ENCODE measurements around the gene FFAR3.

FFAR3 gene

DNA sequence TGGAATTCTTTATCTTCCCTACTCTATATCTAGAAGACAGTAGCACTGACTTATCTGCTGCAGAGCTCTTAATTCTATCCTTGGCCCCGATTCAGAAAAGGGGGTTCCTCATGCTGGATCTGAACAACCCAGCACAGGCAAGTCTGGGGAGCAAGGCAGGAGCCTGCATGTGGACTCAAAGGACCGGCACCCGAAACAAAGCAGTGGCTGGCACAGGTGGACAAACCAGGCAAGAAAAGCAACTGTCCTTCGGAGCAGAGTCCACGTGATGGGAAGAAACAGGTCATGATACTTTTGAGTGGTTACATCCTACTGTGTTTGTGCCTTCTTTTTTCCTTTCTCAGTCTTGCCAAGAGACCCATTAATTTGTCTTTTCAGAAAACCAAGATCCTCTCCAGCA is 50.9 kb downstream of the FFAR3 start:
- Histone ChIP-seq H3K4me3 (ENCODE audit: low read length in 2 of 2) (no peak overlapping the region), H2BK120ac (ENCODE audit: low read depth, low read length) (no peak overlapping the region), H2AK5ac (ENCODE audit: low read depth, low read length) (no peak overlapping the region), H3K36me3 (replicated peaks in 1 of 2; ENCODE audit: control insufficient read depth in 2 of 2, insufficient read depth in 2 of 2, low read length in 2 of 2) (no peaks in the 10 kb centered on the region), H4K91ac (ENCODE audit: low read depth, low read length, poor library complexity) (no peak overlapping the region), H2AFZ (ENCODE audit: low read length) (no peak overlapping the region), H3K27ac (replicated peaks; ENCODE audit: low read length) (no peak overlapping the region), H3K79me1 (ENCODE audit: low read depth, low read length) (no peaks in the 10 kb centered on the region), H2BK15ac (ENCODE audit: low read length) (no peak overlapping the region), H4K8ac (ENCODE audit: low read depth, low read length) (no peak overlapping the region), H3K23ac (ENCODE audit: low read depth, low read length, poor library complexity) (no peak overlapping the region), H3K14ac (ENCODE audit: low read length) (no peak overlapping the region), H3K4me2 (ENCODE audit: insufficient read depth, low read length, poor library complexity, severe bottlenecking) (no peak overlapping the region), H2BK12ac (ENCODE audit: low read length) (no peak overlapping the region), H3K27me3 (ENCODE audit: control insufficient read depth in 3 of 3, insufficient read depth in 3 of 3, low read depth in 1 of 3, low read length in 3 of 3) (peaks cover 0 to 2% (median 0%) of the 10 kb centered on the region in 3 experiments), H3K18ac (ENCODE audit: low read length) (no peak overlapping the region), H3K9ac (ENCODE audit: low read depth, low read length, poor library complexity) (no peak overlapping the region), H3K4ac (ENCODE audit: low read length) (no peak overlapping the region), H2BK5ac (ENCODE audit: low read length) (no peak overlapping the region), H3K4me1 (ENCODE audit: control insufficient read depth in 2 of 2, insufficient read depth in 1 of 2, low read depth in 1 of 2, low read length in 2 of 2) (peaks cover 2 to 6% of the 10 kb centered on the region in 2 donors), H3K9me3 (replicated peaks in 1 of 2; ENCODE audit: control insufficient read depth in 2 of 2, insufficient read depth in 1 of 2, low read depth in 1 of 2, low read length in 2 of 2) (no peaks in the 10 kb centered on the region)
- WGBS, 2 donors (ENCODE audit: extremely low coverage in 2 of 2, insufficient read length in 2 of 2, insufficient replicate concordance in 1 of 2), result no CpG with 5 or more reads among the region's 5 CpGs
- DNase-seq (ENCODE audit: low spot score), result no peak

All from neuronal stem cell (in vitro differentiated cells).